ENCODE measurements around the gene TMC7. TPM values are rescaled to one million over a fixed set of nuclear protein-coding genes. Genes with fewer than 3 reads are reported as not detected.

Gene TMC7
- total RNA-seq, 1 experiment from 2014 or later, result 5.2 TPM

DNA sequence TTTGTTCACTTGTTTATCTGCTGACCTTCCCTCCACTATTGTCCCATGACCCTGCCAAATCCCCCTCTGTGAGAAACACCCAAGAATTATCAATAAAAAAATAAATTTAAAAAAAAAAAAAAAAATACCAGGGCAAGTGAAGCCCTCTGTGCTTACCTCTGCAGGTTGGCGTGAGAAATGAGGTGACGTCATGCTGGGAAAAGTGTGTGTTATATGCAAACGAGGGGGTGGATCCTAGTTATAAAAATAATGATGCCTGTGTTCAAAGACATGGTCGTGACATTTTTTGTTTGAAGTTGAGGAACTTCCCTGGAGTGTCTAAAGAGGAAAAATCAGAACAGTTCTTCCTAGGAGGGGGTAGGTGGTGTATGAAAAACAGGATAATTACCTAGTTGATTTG, 20.2 kb downstream of the TMC7 start (continued):
- TF ChIP-seq, protein P1, sequence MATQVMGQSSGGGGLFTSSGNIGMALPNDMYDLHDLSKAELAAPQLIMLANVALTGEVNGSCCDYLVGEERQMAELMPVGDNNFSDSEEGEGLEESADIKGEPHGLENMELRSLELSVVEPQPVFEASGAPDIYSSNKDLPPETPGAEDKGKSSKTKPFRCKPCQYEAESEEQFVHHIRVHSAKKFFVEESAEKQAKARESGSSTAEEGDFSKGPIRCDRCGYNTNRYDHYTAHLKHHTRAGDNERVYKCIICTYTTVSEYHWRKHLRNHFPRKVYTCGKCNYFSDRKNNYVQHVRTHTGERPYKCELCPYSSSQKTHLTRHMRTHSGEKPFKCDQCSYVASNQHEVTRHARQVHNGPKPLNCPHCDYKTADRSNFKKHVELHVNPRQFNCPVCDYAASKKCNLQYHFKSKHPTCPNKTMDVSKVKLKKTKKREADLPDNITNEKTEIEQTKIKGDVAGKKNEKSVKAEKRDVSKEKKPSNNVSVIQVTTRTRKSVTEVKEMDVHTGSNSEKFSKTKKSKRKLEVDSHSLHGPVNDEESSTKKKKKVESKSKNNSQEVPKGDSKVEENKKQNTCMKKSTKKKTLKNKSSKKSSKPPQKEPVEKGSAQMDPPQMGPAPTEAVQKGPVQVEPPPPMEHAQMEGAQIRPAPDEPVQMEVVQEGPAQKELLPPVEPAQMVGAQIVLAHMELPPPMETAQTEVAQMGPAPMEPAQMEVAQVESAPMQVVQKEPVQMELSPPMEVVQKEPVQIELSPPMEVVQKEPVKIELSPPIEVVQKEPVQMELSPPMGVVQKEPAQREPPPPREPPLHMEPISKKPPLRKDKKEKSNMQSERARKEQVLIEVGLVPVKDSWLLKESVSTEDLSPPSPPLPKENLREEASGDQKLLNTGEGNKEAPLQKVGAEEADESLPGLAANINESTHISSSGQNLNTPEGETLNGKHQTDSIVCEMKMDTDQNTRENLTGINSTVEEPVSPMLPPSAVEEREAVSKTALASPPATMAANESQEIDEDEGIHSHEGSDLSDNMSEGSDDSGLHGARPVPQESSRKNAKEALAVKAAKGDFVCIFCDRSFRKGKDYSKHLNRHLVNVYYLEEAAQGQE (IDR thresholded peaks at IDR 0.05; ENCODE audit: low read depth), result no peak
- TF ChIP-seq TCF7L2 (IDR thresholded peaks at IDR 0.05; ENCODE audit: borderline replicate concordance, extremely low read depth, insufficient read depth, insufficient read length) (no peak), SP1 (IDR thresholded peaks at IDR 0.05; ENCODE audit: low read depth) (no peak), FOSL1 (IDR thresholded peaks at IDR 0.05; ENCODE audit: low read depth) (no peak), POLR2A (IDR thresholded peaks at IDR 0.05; ENCODE audit: borderline replicate concordance, extremely low read depth, insufficient read depth, insufficient read length) (no peak), EZH2 (IDR thresholded peaks at IDR 0.05) (no peak), ZFX (IDR thresholded peaks at IDR 0.05) (no peak)
- TF ChIP-seq, protein P2, sequence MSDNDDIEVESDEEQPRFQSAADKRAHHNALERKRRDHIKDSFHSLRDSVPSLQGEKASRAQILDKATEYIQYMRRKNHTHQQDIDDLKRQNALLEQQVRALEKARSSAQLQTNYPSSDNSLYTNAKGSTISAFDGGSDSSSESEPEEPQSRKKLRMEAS (IDR thresholded peaks at IDR 0.05), result no peak

GRCh38 chr16:19005561-19006445, 22.1 kb downstream of the TMC7 start:
- Histone ChIP-seq H3K9me2 (ENCODE audit: insufficient read depth) (no peaks in the 10 kb centered on the region), H3K79me2 (ENCODE audit: insufficient read depth, low read length) (no peaks in the 10 kb centered on the region), H3K9ac (ENCODE audit: low read length) (0 out of 2 replicates have a peak overlapping the region, but pooled peaks have one; percentile 18), H3K9me3 (ENCODE audit: control insufficient read depth in 1 of 2, insufficient read depth in 1 of 2, low read depth in 1 of 2, low read length in 2 of 2) (peaks cover 0 to 5% of the 10 kb centered on the region in 2 experiments; a peak in 1 of 4 replicates), H4K20me1 (ENCODE audit: insufficient read depth) (no peaks in the 10 kb centered on the region), H3K4me3 (replicated peaks in 1 of 2; ENCODE audit: low read depth in 1 of 2, low read length in 2 of 2) (no peak overlapping the region), H3K4me1 (ENCODE audit: control insufficient read depth in 1 of 2, insufficient read depth in 2 of 2, low read length in 2 of 2) (peaks cover 6 to 26% of the 10 kb centered on the region in 2 experiments), H3K4me2 (ENCODE audit: low read length) (peak overlapping the region; percentile 57), H3K27ac (ENCODE audit: low read depth, low read length) (no peak overlapping the region), H2AFZ (ENCODE audit: low read depth, low read length, poor library complexity, severe bottlenecking) (no peak overlapping the region), H3K27me3 (ENCODE audit: insufficient read depth, low read length) (no peaks in the 10 kb centered on the region), H3K36me3 (ENCODE audit: control insufficient read depth in 1 of 2, insufficient read depth in 2 of 2, low read length in 2 of 2) (peaks cover 0 to 11% of the 10 kb centered on the region in 2 experiments; a peak in 2 of 4 replicates)
- peak; percentile 30; the same call in 1 of the 2 replicates for TF ChIP-seq FOSL1 (IDR thresholded peaks at IDR 0.05; ENCODE audit: low read depth)
- no peak for TF ChIP-seq TCF7L2 (IDR thresholded peaks at IDR 0.05; ENCODE audit: borderline replicate concordance, extremely low read depth, insufficient read depth, insufficient read length)
- no peak for TF ChIP-seq POLR2A (IDR thresholded peaks at IDR 0.05; ENCODE audit: borderline replicate concordance, extremely low read depth, insufficient read depth, insufficient read length)
- 0 out of 2 replicates have a peak, but pooled peaks have one; percentile 19 for TF ChIP-seq JUND (IDR thresholded peaks at IDR 0.05)
- peak; percentile 67; the same call in 1 of the 2 replicates for TF ChIP-seq CBX3 (IDR thresholded peaks at IDR 0.05; ENCODE audit: low read depth)
- TF ChIP-seq SRF (IDR thresholded peaks at IDR 0.05; ENCODE audit: low read depth), result peak; percentile 62; the same call in 1 of the 2 replicates
- peak; percentile 64; the same call in 1 of the 2 replicates for TF ChIP-seq SIN3A (IDR thresholded peaks at IDR 0.05; ENCODE audit: low read depth)
- peak; percentile 63 for TF ChIP-seq SP1 (IDR thresholded peaks at IDR 0.05; ENCODE audit: low read depth)
- TF ChIP-seq, protein P2 (IDR thresholded peaks at IDR 0.05), result peak; percentile 90
- BruUV-seq (replicated peaks), result no TSS peak
- CTCF ChIA-PET, result no interaction called here
- ATAC-seq, result peak; percentile 92
- POLR2A ChIA-PET, result no interaction called here
- DNase-seq (ENCODE audit: low read depth, low spot score), result peak; percentile 78
- RAD21 ChIA-PET (ENCODE audit: low non-redundant PET in 1 of 2, low total read pairs in 2 of 2, uncharacterized antibody in 2 of 2, unreplicated experiment in 2 of 2), result no interaction called here
- intact Hi-C loops (cut with micrococcal nuclease), result no loop called here
